ENCODE measurements around the gene OSTF1. TPM values are rescaled to one million over a fixed set of nuclear protein-coding genes. Genes with fewer than 3 reads are reported as not detected.

OSTF1 gene
- total RNA-seq, 2 donors from 2014 or later: 15.0 to 20.5 TPM

GRCh38 chr9:75106857-75107256 lies 18.5 kb downstream of the OSTF1 start:
- H3K27me3 Mint-ChIP-seq (ENCODE audit: insufficient read depth): no peaks in the 10 kb centered on the region
- no peaks in the 10 kb centered on the region for H3K27me3 ChIP-seq (ENCODE audit: control insufficient read depth, insufficient read depth, low read length, poor library complexity, severe bottlenecking)
- no peak overlapping the region for H3K27ac Mint-ChIP-seq
- DNase-seq: no peak
- H3K9ac ChIP-seq (ENCODE audit: extremely low read depth, low read length, poor library complexity, severe bottlenecking): no peak overlapping the region
- H3K9me3 ChIP-seq (ENCODE audit: control insufficient read depth, low read length): no peaks in the 10 kb centered on the region
- WGBS, 2 experiments (ENCODE audit: insufficient coverage in 1 of 2, insufficient read length in 1 of 2): 94 to 100% methylated on average over 4 to 6 of the region's 6 CpGs
- H3K4me1 Mint-ChIP-seq: no peaks in the 10 kb centered on the region
- no peaks in the 10 kb centered on the region for H3K9me3 Mint-ChIP-seq
- H3K36me3 ChIP-seq (ENCODE audit: control insufficient read depth, insufficient read depth, low read length): no peaks in the 10 kb centered on the region
- no peak overlapping the region for H3K4me3 Mint-ChIP-seq
- no peak for TF ChIP-seq CTCF (conservative IDR thresholded peaks at IDR 0.05)
- no peaks in the 10 kb centered on the region for H3K36me3 Mint-ChIP-seq (ENCODE audit: low read depth)
- H3K4me1 ChIP-seq (ENCODE audit: control insufficient read depth, insufficient read depth, low read length): no peaks in the 10 kb centered on the region
- no peak overlapping the region for H3K4me3 ChIP-seq (ENCODE audit: low read length)
- no peak overlapping the region for H3K27ac ChIP-seq (ENCODE audit: low read depth, low read length)

GRCh38 chr9:75108571-75108970 lies 20.3 kb downstream of the OSTF1 start:
- 94 to 100% methylated on average over 3 to 4 of the region's 4 CpGs for WGBS, 2 experiments (ENCODE audit: insufficient coverage in 1 of 2, insufficient read length in 1 of 2)
- no peak for DNase-seq
- Histone ChIP-seq H3K4me3 (ENCODE audit: low read length) (no peak overlapping the region), H3K27me3 (ENCODE audit: control insufficient read depth, insufficient read depth, low read length, poor library complexity, severe bottlenecking) (no peaks in the 10 kb centered on the region), H3K9ac (ENCODE audit: extremely low read depth, low read length, poor library complexity, severe bottlenecking) (no peak overlapping the region), H3K9me3 (ENCODE audit: control insufficient read depth, low read length) (no peaks in the 10 kb centered on the region), H3K36me3 (ENCODE audit: control insufficient read depth, insufficient read depth, low read length) (no peaks in the 10 kb centered on the region), H3K27ac (ENCODE audit: low read depth, low read length) (no peak overlapping the region), H3K4me1 (ENCODE audit: control insufficient read depth, insufficient read depth, low read length) (no peaks in the 10 kb centered on the region)
- Mint-ChIP-seq H3K4me3 (no peak overlapping the region), H3K36me3 (ENCODE audit: low read depth) (no peaks in the 10 kb centered on the region), H3K27me3 (ENCODE audit: insufficient read depth) (no peaks in the 10 kb centered on the region), H3K4me1 (peaks cover 2% of the 10 kb centered on the region), H3K9me3 (no peaks in the 10 kb centered on the region), H3K27ac (peak overlapping the region; percentile 53)
- TF ChIP-seq CTCF (conservative IDR thresholded peaks at IDR 0.05): no peak

GRCh38 chr9:75109210-75109839 lies 21.0 kb downstream of the OSTF1 start:
- WGBS, 2 experiments (ENCODE audit: insufficient coverage in 1 of 2, insufficient read length in 1 of 2): 100% methylated on average over 3 to 7 of the region's 7 CpGs
- no peak overlapping the region for H3K9ac ChIP-seq (ENCODE audit: extremely low read depth, low read length, poor library complexity, severe bottlenecking)
- H3K27me3 Mint-ChIP-seq (ENCODE audit: insufficient read depth): no peaks in the 10 kb centered on the region
- H3K36me3 Mint-ChIP-seq (ENCODE audit: low read depth): no peaks in the 10 kb centered on the region
- no peaks in the 10 kb centered on the region for H3K27me3 ChIP-seq (ENCODE audit: control insufficient read depth, insufficient read depth, low read length, poor library complexity, severe bottlenecking)
- no peak for TF ChIP-seq CTCF (conservative IDR thresholded peaks at IDR 0.05)
- H3K27ac Mint-ChIP-seq: no peak overlapping the region
- no peak overlapping the region for H3K27ac ChIP-seq (ENCODE audit: low read depth, low read length)
- H3K36me3 ChIP-seq (ENCODE audit: control insufficient read depth, insufficient read depth, low read length): no peaks in the 10 kb centered on the region
- H3K9me3 ChIP-seq (ENCODE audit: control insufficient read depth, low read length): no peaks in the 10 kb centered on the region
- H3K4me3 Mint-ChIP-seq: no peak overlapping the region
- H3K4me1 ChIP-seq (ENCODE audit: control insufficient read depth, insufficient read depth, low read length): no peaks in the 10 kb centered on the region
- no peak overlapping the region for H3K4me3 ChIP-seq (ENCODE audit: low read length)
- H3K4me1 Mint-ChIP-seq: peaks cover 2% of the 10 kb centered on the region
- H3K9me3 Mint-ChIP-seq: no peaks in the 10 kb centered on the region
- no peak for DNase-seq
